NCI-H2107 (cell line): ENCODE results near the gene ALKBH2.

ENCODE experiments used
- DNase-seq: peaks from one replicate; lab custom pipeline; 2025; lab: John Stamatoyannopoulos, UW

Gene ALKBH2

GRCh38 chr12:109113661-109114321 is 20.5 kb upstream of the ALKBH2 start:
- DNase-seq, result no peak

- no peak for DNase-seq
Observed at GRCh38 chr12:109112720-109113465, 19.6 kb upstream of the ALKBH2 start.

GRCh38 chr12:109110988-109111495 is 17.8 kb upstream of the ALKBH2 start:
- DNase-seq, result no peak

DNA sequence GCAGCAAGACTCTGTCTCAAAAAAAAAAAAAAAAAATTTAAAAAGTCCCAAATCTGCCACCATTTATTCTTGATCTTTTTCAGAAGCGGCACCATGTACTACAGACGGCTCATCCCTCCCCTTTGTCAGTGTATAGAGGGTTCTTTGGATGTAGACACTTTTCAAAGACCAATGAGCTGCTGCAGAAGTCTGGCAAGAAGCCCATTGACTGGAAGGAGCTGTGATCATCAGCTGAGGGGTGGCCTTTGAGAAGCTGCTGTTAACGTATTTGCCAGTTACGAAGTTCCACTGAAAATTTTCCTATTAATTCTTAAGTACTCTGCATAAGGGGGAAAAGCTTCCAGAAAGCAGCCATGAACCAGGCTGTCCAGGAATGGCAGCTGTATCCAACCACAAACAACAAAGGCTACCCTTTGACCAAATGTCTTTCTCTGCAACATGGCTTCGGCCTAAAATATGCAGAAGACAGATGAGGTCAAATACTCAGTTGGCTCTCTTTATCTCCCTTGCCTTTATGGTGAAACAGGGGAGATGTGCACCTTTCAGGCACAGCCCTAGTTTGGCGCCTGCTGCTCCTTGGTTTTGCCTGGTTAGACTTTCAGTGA is 16.6 kb upstream of the ALKBH2 start:
- DNase-seq, result no peak

DNA sequence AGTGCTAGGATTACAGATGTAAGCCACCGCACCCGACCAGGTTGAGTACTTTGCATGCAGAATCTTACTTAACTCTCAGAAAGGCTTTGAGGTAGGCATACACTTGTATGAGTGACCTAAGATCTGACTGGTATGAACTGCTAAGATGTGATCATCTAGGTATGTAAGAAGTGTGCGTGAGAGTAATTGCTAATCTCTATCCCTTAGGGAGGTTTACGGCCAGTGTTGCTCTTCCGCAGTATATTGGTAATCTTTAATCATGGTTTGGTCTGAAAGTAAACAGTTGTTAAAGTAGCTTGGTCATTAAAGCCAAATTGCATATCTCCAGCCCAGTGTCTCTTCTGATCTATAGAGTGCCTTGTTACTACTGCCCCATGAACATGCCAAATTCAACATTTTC is 11.9 kb upstream of the ALKBH2 start:
- DNase-seq, result no peak

- DNase-seq, result no peak
Observed at GRCh38 chr12:109102491-109102890, 9.2 kb upstream of the ALKBH2 start.

- DNase-seq, result no peak
Observed at GRCh38 chr12:109100741-109101140, 7.5 kb upstream of the ALKBH2 start.

- DNase-seq, result no peak
Observed at GRCh38 chr12:109099431-109100020, 6.3 kb upstream of the ALKBH2 start.

DNA sequence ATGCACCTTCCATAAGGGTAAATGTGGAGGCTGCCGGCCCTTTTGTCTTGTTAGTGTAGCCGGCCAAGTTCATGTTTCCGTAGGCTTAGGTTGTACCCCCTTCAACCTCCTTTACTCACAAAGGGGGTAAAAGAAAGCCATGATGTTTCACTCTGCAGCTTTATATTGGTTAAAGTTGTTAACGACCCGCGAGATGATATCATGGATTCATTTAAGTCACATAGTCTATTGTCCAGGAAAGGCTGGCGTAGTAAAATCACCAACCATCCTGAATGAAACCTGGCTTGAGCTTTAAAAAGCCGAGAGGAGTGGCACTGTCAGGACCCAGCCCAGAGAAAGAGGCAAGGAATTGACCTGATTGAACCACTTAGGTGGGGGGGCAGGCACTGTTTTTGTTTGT is 5.4 kb upstream of the ALKBH2 start:
- DNase-seq, result no peak

DNA sequence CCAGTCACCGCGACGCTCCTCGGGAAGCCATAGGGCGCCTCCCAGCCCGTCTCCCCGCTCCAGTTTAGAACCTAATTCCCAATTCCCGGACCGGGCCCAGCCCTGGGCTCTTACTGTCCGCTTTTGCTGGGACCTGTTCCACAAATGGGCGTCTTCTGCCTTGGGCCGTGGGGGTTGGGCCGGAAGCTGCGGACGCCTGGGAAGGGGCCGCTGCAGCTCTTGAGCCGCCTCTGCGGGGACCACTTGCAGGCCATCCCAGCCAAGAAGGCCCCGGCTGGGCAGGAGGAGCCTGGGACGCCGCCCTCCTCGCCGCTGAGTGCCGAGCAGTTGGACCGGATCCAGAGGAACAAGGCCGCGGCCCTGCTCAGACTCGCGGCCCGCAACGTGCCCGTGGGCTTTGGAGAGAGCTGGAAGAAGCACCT is 4.9 kb upstream of the ALKBH2 start:
- DNase-seq, result no peak

- DNase-seq, result peak; percentile 96
Observed at GRCh38 chr12:109097435-109098182, 4.3 kb upstream of the ALKBH2 start, which contains the start of gene UNG. Gene UNG, plus strand, starts transcription at chr12:109097597. Its CDS starts 83 bp downstream, at chr12:109097680.

DNA sequence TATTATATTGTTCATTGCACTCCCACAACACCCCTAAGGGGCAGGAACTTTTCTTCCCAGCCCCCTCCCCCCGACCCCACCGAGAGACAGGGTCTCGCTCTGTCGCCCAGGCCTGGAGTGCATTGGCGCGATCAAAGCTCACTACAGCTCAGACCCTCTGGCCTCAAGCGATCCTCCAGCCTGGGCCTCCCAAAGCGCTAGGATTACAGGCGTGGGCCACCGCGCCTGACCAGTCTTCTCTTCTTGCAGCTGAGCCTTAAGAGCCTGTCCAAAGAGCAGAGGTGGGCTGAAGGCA is 3.8 kb upstream of the ALKBH2 start:
- DNase-seq, result no peak

DNA sequence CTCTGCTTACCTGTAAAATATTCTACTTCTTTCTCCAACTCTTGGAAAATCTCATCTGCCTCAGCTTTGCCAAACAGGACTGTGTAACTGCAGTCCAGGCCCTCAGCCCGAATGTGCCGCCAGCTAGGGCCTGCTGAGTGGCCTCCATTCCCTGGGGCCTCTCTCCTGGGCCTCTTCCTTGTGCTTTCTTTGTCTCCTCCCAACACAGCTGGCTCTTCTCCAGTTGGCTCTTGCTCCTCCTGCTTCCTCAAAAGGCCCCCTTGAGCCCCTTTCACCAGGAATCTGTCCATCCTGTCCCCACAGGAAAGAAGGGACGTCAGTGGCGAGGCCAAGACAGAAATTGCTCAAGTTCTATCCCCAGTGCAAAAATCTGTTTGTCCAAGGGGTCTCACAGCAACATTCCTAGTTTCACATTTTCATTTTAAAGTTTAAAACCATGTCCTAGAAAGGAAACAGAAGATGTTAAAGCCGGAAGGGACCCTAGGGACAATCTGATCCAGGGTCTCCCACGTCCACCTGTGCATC is 713 bp downstream of the ALKBH2 start:
- DNase-seq, result no peak

DNA sequence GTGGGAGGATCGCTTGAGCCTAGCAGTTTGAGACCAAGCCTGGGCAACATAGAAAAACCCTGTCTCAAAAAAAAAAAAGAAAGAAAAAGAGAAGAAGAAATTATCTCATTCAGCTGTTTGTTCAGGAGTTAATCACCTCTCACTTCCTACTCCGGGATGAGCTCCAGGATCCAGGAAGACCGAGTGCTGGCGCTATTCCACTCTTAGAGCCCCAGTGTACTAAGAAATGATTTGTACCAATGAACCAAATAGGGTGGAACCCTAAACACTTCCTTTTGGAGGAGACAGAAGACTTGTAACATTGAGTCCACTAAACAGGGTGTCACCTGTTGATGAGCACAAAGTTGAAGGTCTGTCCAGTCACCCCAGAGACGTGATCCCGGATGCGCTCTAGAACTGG is 3.6 kb downstream of the ALKBH2 start:
- DNase-seq, result no peak

- DNase-seq, result no peak
Observed at GRCh38 chr12:109088818-109089217, 4.5 kb downstream of the ALKBH2 start.

GRCh38 chr12:109087250-109087649 is 6.0 kb downstream of the ALKBH2 start:
- DNase-seq, result no peak

GRCh38 chr12:109085590-109085989 is 7.7 kb downstream of the ALKBH2 start:
- DNase-seq, result no peak

DNA sequence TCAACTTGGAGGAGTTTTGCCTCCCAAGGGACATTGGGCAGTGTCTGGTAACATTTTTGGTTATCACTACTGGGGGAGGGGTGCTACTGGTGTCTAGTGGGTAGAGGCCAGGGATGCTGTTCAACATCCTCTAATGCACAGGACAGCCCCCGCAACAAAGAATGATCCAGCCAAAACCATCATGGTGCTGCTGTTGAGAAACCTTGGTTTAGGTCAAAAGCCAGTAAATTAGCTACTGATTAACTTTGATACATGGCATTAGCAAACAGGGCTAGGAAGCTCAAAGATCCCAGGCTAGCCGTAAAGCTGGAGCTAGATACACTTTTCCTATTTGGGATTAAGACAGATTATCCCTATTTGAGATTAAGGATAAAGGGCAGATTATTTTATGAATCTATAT is 8.8 kb downstream of the ALKBH2 start:
- DNase-seq, result no peak

- DNase-seq, result no peak
Observed at GRCh38 chr12:109082751-109083150, 10.5 kb downstream of the ALKBH2 start.

DNA sequence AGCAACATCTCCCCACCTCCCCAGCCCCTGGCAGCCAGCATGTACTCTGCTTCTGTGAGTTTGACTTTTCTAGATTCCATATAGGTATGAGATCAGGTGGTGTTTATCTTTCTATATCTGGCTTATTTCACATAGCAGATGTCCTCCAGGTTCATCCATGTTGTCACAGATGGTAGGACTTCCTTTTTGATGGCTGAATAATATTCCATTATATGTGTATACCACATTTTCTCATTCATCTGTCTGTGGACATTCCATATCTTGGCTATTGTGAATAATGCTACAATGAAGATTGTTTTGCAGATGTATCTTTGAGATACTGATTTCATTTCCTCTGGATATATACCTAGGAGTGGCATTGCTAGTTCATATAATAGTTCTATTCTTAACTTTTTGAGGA is 18.4 kb downstream of the ALKBH2 start:
- no peak for DNase-seq

DNA sequence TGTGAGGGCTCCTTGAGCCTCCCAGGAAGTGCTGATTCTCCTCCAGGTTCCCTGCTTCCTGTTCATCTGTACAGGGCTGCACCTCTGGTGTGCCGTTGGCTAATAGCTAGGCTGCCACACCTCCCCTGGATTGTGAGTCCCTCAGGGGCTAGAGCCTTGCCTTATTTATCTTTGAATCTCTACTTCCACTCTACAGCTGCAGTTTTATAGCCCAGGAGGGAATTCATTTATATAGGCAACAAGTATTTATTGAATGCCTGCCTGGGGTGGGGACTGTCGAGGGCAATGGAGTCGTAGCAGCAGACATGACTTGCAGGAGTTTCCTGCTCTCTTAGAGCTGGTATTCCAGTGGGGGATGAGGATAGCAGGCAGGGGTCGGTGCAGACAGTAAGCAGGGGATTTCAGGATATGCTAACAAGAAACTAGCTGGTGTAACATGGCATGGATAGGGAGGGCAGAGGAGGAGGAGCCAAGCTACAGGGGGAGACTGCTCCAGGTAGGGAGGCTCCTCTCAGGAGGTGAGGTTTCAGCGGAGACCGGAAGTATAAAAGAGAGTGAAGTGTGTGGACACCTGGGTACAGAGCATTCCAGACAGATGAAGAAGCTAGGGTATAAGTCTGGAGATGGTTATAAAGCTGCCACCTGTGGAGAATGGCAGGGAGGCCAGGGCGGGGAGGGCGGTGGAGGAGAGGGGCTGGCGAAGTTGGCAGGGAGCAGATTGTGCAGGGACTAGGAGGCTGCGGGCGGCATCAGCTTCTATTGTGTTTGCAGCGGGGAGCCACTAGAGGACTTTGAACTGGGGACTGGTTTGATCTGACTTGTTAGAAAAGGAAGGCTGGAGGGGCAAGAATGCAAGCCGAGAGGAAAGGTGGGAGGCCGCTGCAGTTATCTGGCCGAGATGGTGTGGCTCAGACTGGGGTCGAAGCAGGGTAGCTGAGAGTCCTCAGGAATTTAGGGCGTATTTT is 23.7 kb downstream of the ALKBH2 start:
- peak; percentile 43 for DNase-seq
